ENCODE measurements around the gene LRBA.
"Not testable (repeated sequence)": the region's sequence is repeated elsewhere in the genome, so short reads cannot be mapped to it uniquely, and the experiment has no call there.

DNA sequence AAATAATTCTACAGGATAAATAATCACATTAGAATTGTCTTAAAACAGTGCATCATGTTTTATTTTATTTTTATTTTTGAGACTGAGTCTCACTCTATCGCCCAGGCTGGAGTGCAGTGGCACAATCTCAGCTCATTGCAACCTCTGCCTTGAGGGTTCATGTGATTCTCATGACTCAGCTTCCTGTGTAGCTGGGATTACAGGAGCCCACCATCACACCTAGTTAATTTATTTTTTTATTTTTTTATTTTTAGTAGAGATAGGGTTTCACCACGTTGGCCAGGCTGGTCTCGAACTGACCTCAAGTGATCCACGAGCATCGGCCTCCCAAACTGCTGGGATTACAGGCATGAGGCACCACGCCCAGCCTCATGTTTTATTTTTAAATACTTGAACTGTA, 353.5 kb downstream of the LRBA start:
- TF ChIP-seq, protein P1, sequence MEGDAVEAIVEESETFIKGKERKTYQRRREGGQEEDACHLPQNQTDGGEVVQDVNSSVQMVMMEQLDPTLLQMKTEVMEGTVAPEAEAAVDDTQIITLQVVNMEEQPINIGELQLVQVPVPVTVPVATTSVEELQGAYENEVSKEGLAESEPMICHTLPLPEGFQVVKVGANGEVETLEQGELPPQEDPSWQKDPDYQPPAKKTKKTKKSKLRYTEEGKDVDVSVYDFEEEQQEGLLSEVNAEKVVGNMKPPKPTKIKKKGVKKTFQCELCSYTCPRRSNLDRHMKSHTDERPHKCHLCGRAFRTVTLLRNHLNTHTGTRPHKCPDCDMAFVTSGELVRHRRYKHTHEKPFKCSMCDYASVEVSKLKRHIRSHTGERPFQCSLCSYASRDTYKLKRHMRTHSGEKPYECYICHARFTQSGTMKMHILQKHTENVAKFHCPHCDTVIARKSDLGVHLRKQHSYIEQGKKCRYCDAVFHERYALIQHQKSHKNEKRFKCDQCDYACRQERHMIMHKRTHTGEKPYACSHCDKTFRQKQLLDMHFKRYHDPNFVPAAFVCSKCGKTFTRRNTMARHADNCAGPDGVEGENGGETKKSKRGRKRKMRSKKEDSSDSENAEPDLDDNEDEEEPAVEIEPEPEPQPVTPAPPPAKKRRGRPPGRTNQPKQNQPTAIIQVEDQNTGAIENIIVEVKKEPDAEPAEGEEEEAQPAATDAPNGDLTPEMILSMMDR (conservative IDR thresholded peaks at IDR 0.05; ENCODE audit: low read depth, low read length) = not testable (repeated sequence)
- TF ChIP-seq MXI1 (IDR thresholded peaks at IDR 0.05; ENCODE audit: borderline replicate concordance, low read depth, low read length) = not testable (repeated sequence)
